Fibroblast of lung (primary cell): Measurements from ENCODE around the gene FADS2.

Source experiments
- CTCF ChIP-seq, 2 donors: IDR thresholded peaks in 1 of 2; conservative IDR thresholded peaks in 1 of 2; 1 replicate in 1 of 2; 2 replicates in 1 of 2; pipeline ENCODE4 v1.5.1; 2011 to 2012; ENCODE audit warnings: low read length in 2 of 2, control low read depth in 1 of 2, inconsistent platforms in 1 of 2, low read depth in 1 of 2, mild to moderate bottlenecking in 1 of 2
- EZH2 ChIP-seq: IDR thresholded peaks from 2 replicates; pipeline ENCODE4 v1.5.1; 2012; ENCODE audit warnings: low read length, control low read depth, mild to moderate bottlenecking; ENCODE audit errors: missing control alignments

DNA sequence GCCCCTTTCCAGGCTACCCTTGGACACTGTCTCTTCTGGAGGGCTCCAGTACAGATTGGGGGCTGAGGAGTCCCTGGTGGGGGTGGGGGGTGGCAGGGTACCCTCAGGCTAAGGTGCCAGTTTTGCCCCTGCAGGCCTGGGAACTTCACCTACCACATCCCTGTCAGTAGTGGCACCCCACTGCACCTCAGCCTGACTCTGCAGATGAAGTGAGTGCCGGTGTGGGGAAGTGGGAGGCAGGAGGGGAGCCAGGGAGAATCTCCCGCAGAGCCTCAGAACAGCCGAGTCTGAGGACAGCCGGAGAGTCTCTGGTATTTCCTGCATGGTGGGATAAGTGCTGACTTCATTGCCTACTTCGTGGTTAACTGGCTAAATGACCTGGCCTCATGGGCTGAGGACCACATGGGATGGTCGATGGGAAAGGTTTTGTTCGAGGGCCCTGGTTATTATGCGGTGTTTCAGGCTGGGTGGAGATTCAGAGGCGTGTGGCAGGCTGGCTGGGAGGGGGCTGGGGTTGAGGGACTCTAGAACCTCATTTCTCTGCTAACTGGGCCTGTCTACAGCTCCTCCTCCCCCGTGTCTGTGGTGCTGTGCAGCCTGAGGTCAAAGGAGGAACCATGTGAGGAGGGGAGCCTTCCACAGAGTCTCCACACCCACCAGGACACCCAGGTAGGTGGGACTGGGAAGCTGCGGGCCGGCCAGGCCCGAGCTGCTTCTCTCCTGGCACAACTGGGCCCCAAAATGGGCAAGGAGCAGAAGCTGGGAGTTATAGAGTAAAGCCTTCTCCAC is 44.2 kb upstream of the FADS2 start:
- no peak for TF ChIP-seq CTCF (conservative IDR thresholded peaks at IDR 0.05 in 1 of 2, IDR thresholded peaks at IDR 0.05 in 1 of 2; ENCODE audit: low read depth in 1 of 2, low read length in 2 of 2)
- TF ChIP-seq EZH2: no peak
